Activated CD4-positive, alpha-beta T cell treated with anti-CD3 and anti-CD28 coated beads, Interleukin-10, Interleukin-2, amounts not matched to agents 100 ng/mL and 50 ng/mL, durations not matched to agents 16 hours and 8 hours (primary cell): ENCODE results near the gene STX12.

Experiments used
- DNase-seq: peaks from one replicate; pipeline ENCODE4 v3.0.0-alpha.2; 2020

The STX12 gene

DNA sequence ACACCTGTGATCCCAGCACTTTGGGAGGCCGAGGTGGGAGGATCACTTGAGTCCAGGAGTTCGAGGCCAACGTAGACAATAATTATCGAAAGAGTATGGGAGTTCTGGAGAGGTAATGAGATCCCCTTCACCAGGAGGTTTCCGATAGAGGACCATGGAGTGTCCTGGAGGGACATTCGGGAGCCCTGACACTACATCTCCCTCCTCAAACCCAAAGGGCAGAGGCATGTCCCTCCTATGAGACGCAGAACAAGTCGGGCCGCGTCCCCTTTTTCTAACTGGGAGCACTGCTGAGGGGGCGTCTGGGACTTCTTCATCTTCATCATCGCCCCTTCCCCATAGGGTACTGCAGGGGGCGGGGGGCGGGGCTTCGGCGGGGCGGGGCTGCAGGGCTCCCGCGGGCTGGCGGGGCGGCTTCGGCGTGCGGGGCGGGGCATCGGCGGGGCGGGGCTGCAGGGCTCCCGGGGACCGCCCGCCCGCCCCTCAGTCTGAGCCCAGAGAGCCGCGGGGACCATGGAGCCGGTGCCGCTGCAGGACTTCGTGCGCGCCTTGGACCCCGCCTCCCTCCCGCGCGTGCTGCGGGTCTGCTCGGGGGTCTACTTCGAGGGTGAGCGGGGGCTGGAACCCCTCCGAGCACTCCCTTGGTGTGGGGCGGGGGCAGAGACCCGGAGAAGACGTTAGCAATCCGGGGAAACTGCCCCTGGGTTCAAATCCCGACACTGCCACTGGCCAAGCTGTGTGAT, 99.2 kb downstream of the STX12 start, which contains the start of gene THEMIS2:
TSS of gene THEMIS2 (plus strand) at position 486 of the 743 bp plus-strand sequence. CDS start at position 514, 28 bp downstream.
- peak; percentile 82 for DNase-seq

DNA sequence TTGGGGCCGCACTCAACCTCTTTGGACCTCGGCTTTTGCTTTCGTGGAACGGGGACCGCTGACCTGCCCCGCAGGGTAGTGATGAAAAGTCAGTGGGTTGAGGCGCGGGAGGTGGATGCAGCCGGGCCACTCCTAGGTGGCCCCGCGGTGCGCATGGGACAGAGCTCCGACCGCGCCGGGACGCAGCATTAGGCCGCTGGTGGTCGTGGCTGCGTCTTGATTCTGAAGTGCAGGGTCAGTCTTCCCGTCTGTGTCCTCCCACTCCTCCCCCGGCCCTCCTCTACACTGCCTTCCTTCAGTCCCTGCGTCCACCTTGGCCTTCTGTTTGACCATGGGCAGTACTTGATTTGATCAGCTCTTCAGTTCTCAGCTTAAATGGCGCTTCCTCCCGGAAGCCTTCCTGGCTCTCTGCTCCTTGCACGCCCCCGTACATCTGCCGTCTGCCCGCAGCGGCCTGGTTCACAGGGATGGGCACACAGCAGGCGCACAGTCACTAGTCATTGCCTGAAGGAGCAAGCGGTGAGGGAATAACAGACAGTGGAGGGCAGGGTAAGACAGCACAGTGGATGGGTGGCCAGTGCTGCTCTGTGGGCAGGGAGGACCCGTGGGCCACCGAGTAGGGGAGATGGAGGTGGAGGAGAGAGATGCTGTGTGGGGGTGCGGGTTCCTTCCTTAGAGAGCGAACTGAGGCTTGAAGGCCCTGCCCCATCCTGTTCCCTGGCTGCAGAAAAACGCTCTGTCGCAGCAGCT, 100.0 kb downstream of the STX12 start:
- peak; percentile 44 for DNase-seq

DNA sequence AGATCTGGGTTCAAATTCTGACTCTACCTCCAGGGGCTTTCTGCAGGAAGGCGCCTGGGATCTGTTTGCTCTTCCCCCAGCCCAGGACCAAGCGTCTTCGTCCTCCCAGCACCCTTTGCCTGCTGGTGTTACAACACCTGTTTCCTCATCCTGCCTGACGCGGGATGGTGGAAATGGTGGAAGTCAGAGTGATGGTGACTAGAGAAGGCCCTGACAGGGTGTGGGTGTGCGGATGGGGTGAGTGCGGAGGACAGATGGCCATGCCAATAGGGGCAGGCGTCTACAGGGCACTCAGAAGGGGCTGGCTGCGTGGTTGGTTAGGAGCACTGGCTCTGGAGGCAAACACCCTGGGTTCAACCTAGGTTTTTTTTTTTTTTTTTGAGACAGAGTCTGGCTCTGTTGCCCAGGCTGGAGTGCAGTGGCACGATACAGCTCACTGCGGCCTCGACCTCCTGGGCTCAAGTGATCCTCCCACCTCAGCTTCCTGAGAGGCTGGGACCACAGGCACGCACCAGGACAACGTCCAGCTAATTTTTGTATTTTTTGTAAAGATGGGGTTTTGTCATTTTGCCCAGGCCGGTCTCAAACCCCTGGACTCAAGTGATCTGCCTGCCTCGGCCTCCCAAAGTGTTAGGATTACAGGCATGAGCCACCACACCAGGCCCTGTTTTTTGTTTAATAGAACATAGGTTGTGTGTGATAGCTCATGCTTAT, 100.8 kb downstream of the STX12 start:
- DNase-seq = peak; percentile 25
